Memory B cell (primary cell): ENCODE results near the gene CELSR1.
"Not testable (repeated sequence)": the region's sequence is repeated elsewhere in the genome, so short reads cannot be mapped to it uniquely, and the experiment has no call there.

Experiments
- ATAC-seq: fragments of 150-1000 bp; cut with Tn5 transposase; 2 replicates; pipeline ENCODE4 v1.10.0; 2021; ENCODE audit warnings: low read depth, mild to moderate bottlenecking, moderate library complexity
- DNase-seq, 2 donors: peaks; one replicate each; pipeline ENCODE4 v3.0.0; 2022; ENCODE audit warnings: low spot score in 2 of 2
- H3K27ac Mint-ChIP-seq: one replicate; pipeline ENCODE4 v1.8.0; 2022; ENCODE audit warnings: mild to moderate bottlenecking, moderate library complexity, mixed read lengths
- H3K27me3 Mint-ChIP-seq: one replicate; pipeline ENCODE4 v1.8.0; 2022; ENCODE audit warnings: mixed read lengths
- H3K36me3 Mint-ChIP-seq: one replicate; pipeline ENCODE4 v1.8.0; 2022; ENCODE audit warnings: mild to moderate bottlenecking, mixed read lengths
- H3K4me1 Mint-ChIP-seq: one replicate; pipeline ENCODE4 v1.8.0; 2022; ENCODE audit warnings: mixed read lengths
- H3K4me3 Mint-ChIP-seq: one replicate; pipeline ENCODE4 v1.8.0; 2022; ENCODE audit warnings: mild to moderate bottlenecking, moderate library complexity, mixed read lengths
- H3K9me3 Mint-ChIP-seq: one replicate; pipeline ENCODE4 v1.8.0; 2022; ENCODE audit warnings: mixed read lengths

Gene CELSR1

GRCh38 chr22:46472722-46473016 lies 64.8 kb downstream of the CELSR1 start:
- Mint-ChIP-seq H3K9me3 (no peaks in the 10 kb centered on the region), H3K4me3 (no peak overlapping the region), H3K27me3 (peaks cover 5% of the 10 kb centered on the region), H3K27ac (no peak overlapping the region), H3K36me3 (peaks cover 3% of the 10 kb centered on the region), H3K4me1 (peaks cover 4% of the 10 kb centered on the region)
- ATAC-seq = no peak
- DNase-seq = no peak

GRCh38 chr22:46471901-46472721 lies 65.3 kb downstream of the CELSR1 start:
- Mint-ChIP-seq H3K4me3 (no peak overlapping the region), H3K4me1 (peaks cover 4% of the 10 kb centered on the region), H3K36me3 (peaks cover 3% of the 10 kb centered on the region), H3K27ac (no peak overlapping the region), H3K27me3 (peaks cover 5% of the 10 kb centered on the region), H3K9me3 (no peaks in the 10 kb centered on the region)
- ATAC-seq = no peak
- DNase-seq = no peak

DNA sequence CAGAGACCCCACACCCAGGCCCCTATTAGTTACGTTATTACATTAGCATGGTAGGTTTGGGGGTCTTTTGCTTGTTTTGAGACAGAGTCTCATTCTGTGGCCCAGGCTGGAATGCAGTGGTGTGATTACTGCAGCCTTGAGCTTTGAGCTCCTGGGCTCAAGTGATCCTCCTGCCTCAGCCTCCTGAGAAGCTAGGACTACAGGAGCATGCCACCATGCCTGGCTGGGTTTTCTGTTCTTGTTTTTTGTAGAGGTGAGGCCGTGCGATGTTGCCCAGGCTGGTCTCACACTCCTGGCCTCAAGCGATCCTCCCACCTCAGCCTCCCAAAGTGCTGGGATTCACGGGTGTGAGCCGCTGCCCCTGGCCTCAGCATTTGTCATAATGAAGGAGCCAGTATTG lies 66.1 kb downstream of the CELSR1 start:
- not testable (repeated sequence) for DNase-seq, ATAC-seq, H3K4me3 Mint-ChIP-seq, H3K27me3 Mint-ChIP-seq, H3K9me3 Mint-ChIP-seq, H3K36me3 Mint-ChIP-seq, H3K4me1 Mint-ChIP-seq, H3K27ac Mint-ChIP-seq

DNA sequence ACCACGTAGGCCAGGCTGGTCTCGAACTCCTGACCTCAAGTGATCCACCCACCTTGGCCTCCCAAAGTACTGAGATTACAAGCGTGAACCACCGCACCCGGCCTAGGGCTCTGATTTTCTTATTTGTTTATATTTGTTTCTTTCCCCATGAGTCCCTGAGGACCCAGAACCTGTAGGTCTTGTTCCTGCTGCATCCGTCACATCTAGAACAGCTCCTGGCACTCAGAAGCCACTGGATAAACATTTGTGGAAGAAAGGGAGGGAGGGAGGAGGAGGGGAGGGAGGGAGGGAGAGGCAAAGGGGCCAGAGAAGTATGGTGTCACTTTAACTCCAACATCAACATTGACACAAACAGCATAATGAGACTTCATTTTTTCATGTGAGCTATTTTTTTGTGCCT lies 67.7 kb downstream of the CELSR1 start:
- H3K36me3 Mint-ChIP-seq = no peaks in the 10 kb centered on the region
- H3K9me3 Mint-ChIP-seq = no peaks in the 10 kb centered on the region
- ATAC-seq (no peak), DNase-seq (no peak)
- peaks cover 2% of the 10 kb centered on the region for H3K4me1 Mint-ChIP-seq
- H3K27ac Mint-ChIP-seq = no peak overlapping the region
- H3K27me3 Mint-ChIP-seq = peaks cover 7% of the 10 kb centered on the region
- H3K4me3 Mint-ChIP-seq = no peak overlapping the region

GRCh38 chr22:46467006-46467405 lies 70.4 kb downstream of the CELSR1 start:
- DNase-seq (no peak), ATAC-seq (no peak)
- H3K9me3 Mint-ChIP-seq = no peaks in the 10 kb centered on the region
- H3K27me3 Mint-ChIP-seq = peaks cover 10% of the 10 kb centered on the region
- no peak overlapping the region for H3K4me3 Mint-ChIP-seq
- no peaks in the 10 kb centered on the region for H3K36me3 Mint-ChIP-seq
- H3K4me1 Mint-ChIP-seq = peaks cover 2% of the 10 kb centered on the region
- H3K27ac Mint-ChIP-seq = no peak overlapping the region

- Mint-ChIP-seq H3K4me3 (no peak overlapping the region), H3K27ac (no peak overlapping the region), H3K27me3 (peaks cover 8% of the 10 kb centered on the region), H3K4me1 (peaks cover 2% of the 10 kb centered on the region), H3K36me3 (no peaks in the 10 kb centered on the region), H3K9me3 (no peaks in the 10 kb centered on the region)
- ATAC-seq (no peak), DNase-seq (no peak)
These were observed 71.2 kb downstream of the CELSR1 start for GRCh38 chr22:46466255-46466676.

GRCh38 chr22:46465793-46466192 lies 71.6 kb downstream of the CELSR1 start:
- no peaks in the 10 kb centered on the region for H3K36me3 Mint-ChIP-seq
- ATAC-seq (no peak), DNase-seq (no peak)
- H3K27ac Mint-ChIP-seq = no peak overlapping the region
- H3K4me3 Mint-ChIP-seq = no peak overlapping the region
- H3K27me3 Mint-ChIP-seq = peaks cover 8% of the 10 kb centered on the region
- H3K4me1 Mint-ChIP-seq = peaks cover 2% of the 10 kb centered on the region
- H3K9me3 Mint-ChIP-seq = no peaks in the 10 kb centered on the region

- H3K27me3 Mint-ChIP-seq = peaks cover 8% of the 10 kb centered on the region
- no peaks in the 10 kb centered on the region for H3K9me3 Mint-ChIP-seq
- H3K4me3 Mint-ChIP-seq = no peak overlapping the region
- H3K36me3 Mint-ChIP-seq = no peaks in the 10 kb centered on the region
- H3K4me1 Mint-ChIP-seq = peaks cover 2% of the 10 kb centered on the region
- no peak overlapping the region for H3K27ac Mint-ChIP-seq
- ATAC-seq (no peak), DNase-seq (no peak)
These were observed 72.1 kb downstream of the CELSR1 start for GRCh38 chr22:46465345-46465720.

- ATAC-seq (no peak), DNase-seq (no peak)
- no peak overlapping the region for H3K27ac Mint-ChIP-seq
- peaks cover 11% of the 10 kb centered on the region for H3K27me3 Mint-ChIP-seq
- H3K36me3 Mint-ChIP-seq = no peaks in the 10 kb centered on the region
- peaks cover 2% of the 10 kb centered on the region for H3K4me1 Mint-ChIP-seq
- no peaks in the 10 kb centered on the region for H3K9me3 Mint-ChIP-seq
- H3K4me3 Mint-ChIP-seq = no peak overlapping the region
These were observed 72.6 kb downstream of the CELSR1 start for GRCh38 chr22:46464701-46465344.

- peaks cover 2% of the 10 kb centered on the region for H3K4me1 Mint-ChIP-seq
- ATAC-seq (no peak), DNase-seq (no peak)
- no peaks in the 10 kb centered on the region for H3K36me3 Mint-ChIP-seq
- H3K27ac Mint-ChIP-seq = no peak overlapping the region
- H3K27me3 Mint-ChIP-seq = peaks cover 11% of the 10 kb centered on the region
- no peaks in the 10 kb centered on the region for H3K9me3 Mint-ChIP-seq
- H3K4me3 Mint-ChIP-seq = no peak overlapping the region
These were observed 73.1 kb downstream of the CELSR1 start for GRCh38 chr22:46464296-46464695.

DNA sequence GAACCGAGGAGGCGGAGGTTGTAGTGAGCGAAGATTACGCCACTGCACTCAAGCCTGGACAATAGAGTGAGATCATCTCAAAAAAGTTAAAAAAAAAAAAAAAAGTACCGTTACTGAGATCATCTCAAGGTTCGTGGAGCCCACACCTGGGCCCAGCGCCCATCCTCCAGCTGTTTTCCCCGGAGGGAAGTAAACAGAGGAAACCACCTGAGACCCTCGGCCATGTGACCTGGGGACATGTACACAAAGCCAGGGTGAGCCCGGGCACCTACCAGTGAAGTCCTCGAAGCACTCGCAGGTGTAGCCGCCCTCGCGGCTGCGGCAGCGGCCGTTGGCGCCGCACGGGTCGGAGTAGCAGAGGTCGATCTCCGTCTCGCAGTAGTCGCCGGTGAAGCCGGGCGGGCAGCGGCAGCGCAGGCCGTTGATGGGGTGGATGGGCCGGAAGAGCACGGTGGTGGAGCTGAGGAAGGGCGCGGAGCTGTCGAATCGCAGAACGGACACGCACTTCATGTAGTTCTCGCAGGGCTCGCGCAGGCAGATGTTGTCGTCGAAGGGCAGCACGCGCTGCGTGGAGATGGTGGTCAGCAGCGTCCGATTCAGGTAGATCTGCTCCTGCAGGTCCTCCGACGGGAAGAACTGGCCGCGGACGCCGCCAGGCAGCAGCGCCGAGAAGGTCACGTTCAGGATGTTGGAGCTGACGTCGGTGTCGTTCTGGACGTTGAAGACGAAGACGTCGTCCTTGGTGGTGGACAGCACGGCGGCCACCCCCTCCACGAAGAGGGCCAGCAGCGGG lies 73.8 kb downstream of the CELSR1 start:
- H3K27me3 Mint-ChIP-seq = peaks cover 11% of the 10 kb centered on the region
- DNase-seq (no peak), ATAC-seq (no peak)
- no peak overlapping the region for H3K4me3 Mint-ChIP-seq
- no peaks in the 10 kb centered on the region for H3K9me3 Mint-ChIP-seq
- H3K27ac Mint-ChIP-seq = no peak overlapping the region
- peaks cover 2% of the 10 kb centered on the region for H3K4me1 Mint-ChIP-seq
- no peaks in the 10 kb centered on the region for H3K36me3 Mint-ChIP-seq

DNA sequence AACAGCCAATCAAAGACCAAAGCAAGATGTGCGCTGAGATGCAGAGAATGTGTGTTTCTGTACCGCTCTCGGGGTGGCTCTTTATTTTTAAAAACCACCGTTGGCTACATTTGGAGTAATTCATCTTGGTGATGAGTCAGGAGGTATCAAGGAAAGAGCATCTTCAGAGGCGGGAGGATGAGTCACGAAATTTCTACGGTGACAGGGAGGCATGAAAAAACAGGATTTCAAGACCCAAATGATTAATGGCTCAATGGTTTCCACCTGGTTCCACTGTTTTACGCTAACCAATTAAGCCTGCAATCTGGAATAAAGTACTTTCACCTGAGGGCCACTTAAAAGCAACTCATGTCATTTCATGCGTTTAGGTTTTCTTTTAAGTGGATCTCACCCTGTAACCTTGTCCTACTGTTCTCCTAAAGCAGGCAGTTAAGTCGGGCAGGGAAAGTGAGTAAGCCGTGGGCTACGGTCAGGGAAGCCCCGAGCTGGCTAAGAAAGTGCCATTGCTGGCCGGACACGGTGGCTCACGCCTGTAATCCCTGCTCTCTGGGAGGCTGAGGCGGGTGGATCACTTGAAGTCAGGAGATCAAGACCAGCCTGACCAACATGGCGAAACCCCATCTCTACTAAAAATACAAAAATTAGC lies 74.6 kb downstream of the CELSR1 start:
- no peak for ATAC-seq
- no peak overlapping the region for H3K27ac Mint-ChIP-seq
- H3K27me3 Mint-ChIP-seq = peaks cover 17% of the 10 kb centered on the region
- no peak for DNase-seq
- H3K9me3 Mint-ChIP-seq = no peaks in the 10 kb centered on the region
- H3K4me3 Mint-ChIP-seq = no peak overlapping the region
- no peaks in the 10 kb centered on the region for H3K36me3 Mint-ChIP-seq
- peaks cover 7% of the 10 kb centered on the region for H3K4me1 Mint-ChIP-seq

- H3K27ac Mint-ChIP-seq = no peak overlapping the region
- no peaks in the 10 kb centered on the region for H3K36me3 Mint-ChIP-seq
- peaks cover 7% of the 10 kb centered on the region for H3K4me1 Mint-ChIP-seq
- DNase-seq (no peak), ATAC-seq (no peak)
- no peak overlapping the region for H3K4me3 Mint-ChIP-seq
- H3K9me3 Mint-ChIP-seq = no peaks in the 10 kb centered on the region
- H3K27me3 Mint-ChIP-seq = peaks cover 22% of the 10 kb centered on the region
These were observed 75.7 kb downstream of the CELSR1 start for GRCh38 chr22:46461566-46462180.

- Mint-ChIP-seq H3K36me3 (no peaks in the 10 kb centered on the region), H3K9me3 (no peaks in the 10 kb centered on the region), H3K4me1 (peaks cover 7% of the 10 kb centered on the region), H3K4me3 (no peak overlapping the region), H3K27me3 (peaks cover 24% of the 10 kb centered on the region), H3K27ac (no peak overlapping the region)
- ATAC-seq = no peak
- no peak for DNase-seq
These were observed 76.6 kb downstream of the CELSR1 start for GRCh38 chr22:46460857-46461256.
